MM.1S (cell line): ENCODE data around the gene ACCSL.

ENCODE experiments used
- EZH2phosphoT487 ChIP-seq: fragments of 300-600 bp; sonication (generic); IDR thresholded peaks from 2 replicates; pipeline ENCODE4 v1.6.1; 2018; ENCODE audit warnings: antibody characterized with exemption, low read length
- TF ChIP-seq, protein P1 (sequence below): fragments of 300-600 bp; sonication (generic); IDR thresholded peaks from 2 replicates; pipeline ENCODE4 v1.5.1; 2016; ENCODE audit warnings: antibody characterized with exemption, low read length, mixed read lengths

DNA sequence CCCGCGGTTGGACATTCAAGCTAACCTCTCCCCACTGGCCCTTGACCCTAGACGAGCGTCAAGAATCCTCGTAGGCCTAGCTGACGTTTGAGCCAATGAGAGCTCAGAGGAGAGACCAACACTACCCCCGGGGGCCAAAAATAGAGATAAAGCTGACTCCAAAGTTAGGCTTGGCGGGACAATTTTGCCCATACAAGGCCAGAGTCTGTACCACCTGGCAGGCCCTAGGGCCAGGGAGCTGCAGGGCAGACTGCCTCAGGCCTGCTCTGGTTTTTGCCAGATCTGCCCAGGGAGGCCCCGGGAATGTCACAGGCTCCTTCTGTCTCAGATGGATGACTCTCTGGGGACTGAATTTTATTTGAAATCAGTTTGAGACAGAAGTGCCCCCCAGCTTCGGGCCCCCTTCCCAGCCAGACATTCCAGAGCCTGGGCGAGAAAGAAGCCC lies 40.8 kb upstream of the ACCSL start:
- TF ChIP-seq, protein P1, sequence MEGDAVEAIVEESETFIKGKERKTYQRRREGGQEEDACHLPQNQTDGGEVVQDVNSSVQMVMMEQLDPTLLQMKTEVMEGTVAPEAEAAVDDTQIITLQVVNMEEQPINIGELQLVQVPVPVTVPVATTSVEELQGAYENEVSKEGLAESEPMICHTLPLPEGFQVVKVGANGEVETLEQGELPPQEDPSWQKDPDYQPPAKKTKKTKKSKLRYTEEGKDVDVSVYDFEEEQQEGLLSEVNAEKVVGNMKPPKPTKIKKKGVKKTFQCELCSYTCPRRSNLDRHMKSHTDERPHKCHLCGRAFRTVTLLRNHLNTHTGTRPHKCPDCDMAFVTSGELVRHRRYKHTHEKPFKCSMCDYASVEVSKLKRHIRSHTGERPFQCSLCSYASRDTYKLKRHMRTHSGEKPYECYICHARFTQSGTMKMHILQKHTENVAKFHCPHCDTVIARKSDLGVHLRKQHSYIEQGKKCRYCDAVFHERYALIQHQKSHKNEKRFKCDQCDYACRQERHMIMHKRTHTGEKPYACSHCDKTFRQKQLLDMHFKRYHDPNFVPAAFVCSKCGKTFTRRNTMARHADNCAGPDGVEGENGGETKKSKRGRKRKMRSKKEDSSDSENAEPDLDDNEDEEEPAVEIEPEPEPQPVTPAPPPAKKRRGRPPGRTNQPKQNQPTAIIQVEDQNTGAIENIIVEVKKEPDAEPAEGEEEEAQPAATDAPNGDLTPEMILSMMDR = no peak
- TF ChIP-seq EZH2phosphoT487 = no peak
